SH-SY5Y (cell line): ENCODE data around the gene RAB12.

Source experiments
- GATA2 ChIP-seq: IDR thresholded peaks from 2 replicates; pipeline ENCODE4 v1.6.1; 2011; ENCODE audit warnings: mild to moderate bottlenecking, low read depth, low read length
- GATA3 ChIP-seq: IDR thresholded peaks from 2 replicates; pipeline ENCODE4 v1.6.1; 2011; ENCODE audit warnings: low read depth, mild to moderate bottlenecking, low read length, moderate library complexity

DNA sequence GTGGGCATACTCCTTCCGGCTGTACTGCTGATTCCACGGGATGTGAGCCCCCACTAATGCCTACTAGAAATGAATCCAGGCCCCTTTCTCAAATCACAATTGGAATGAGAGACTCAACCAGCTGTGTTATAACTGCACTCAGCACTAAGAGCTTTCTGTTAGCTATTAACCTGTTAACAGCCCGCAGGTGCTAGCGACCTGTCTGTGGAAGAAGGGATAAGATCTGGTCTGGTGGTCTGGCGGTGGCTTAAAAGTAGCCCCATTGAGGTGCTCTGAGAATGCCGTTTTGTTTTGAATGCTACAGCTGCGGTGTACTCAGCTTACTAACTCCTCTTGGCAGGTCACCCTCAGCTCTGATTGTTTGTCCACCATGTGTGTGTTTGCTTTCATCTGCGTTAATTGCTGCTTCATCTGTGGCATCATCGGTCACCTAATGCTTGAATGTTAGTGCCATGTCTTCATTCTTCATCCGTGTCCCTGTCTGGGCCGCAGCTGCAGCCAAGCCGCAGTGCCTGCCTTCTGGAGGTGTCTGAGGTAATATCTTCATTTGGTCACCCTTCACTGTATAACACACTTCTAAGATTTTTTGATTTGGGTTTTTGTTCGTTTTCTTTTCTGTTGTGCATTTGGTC is 16.3 kb downstream of the RAB12 start:
- TF ChIP-seq GATA3: no peak
- no peak for TF ChIP-seq GATA2
